Epithelial cell of esophagus (primary cell): Measurements from ENCODE around the gene OR1N1.

Experiments
- DNase-seq: peaks from one replicate; pipeline ENCODE4 v3.0.0; 2010; ENCODE audit warnings: low read depth
- H3K4me3 ChIP-seq: 2 replicates; pipeline ENCODE4 v1.5.1; 2011; ENCODE audit warnings: mild to moderate bottlenecking, low read length, control low read depth
- TF ChIP-seq, protein P1 (sequence below): IDR thresholded peaks from 2 replicates; pipeline ENCODE4 v1.5.1; 2011; ENCODE audit warnings: low read depth, mild to moderate bottlenecking, low read length, control low read depth, inconsistent platforms; ENCODE audit not compliant: insufficient read depth; ENCODE audit errors: missing control alignments

Gene OR1N1

GRCh38 chr9:122527193-122527592, at the start of gene OR1N1:
TSS of gene OR1N1 (minus strand) at chr9:122527293. CDS start at chr9:122527293, 0 bp downstream.
- no peak for DNase-seq
- H3K4me3 ChIP-seq: no peak within 1 kb of the TSS

DNA sequence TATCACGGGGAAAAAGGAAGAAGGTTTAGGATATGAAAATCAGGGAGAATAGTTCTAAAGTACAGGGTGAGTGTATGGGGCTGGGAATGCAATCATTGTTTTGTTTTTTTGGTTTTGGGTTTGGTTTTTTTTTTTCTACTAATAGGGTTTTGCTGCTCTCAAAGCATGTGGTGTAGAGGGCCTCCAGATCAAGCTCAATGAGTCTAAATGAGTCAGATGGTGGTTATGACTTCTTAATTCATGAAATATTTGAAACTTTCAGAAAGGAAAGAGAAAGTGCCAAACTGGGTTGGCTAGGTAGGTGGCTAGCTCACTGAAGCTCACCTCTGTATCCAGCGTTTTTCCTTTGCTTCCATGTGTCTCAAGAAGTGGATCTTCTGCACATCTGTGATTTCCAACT, 45.4 kb upstream of the OR1N1 start:
- H3K4me3 ChIP-seq: no peak overlapping the region
- TF ChIP-seq, protein P1, sequence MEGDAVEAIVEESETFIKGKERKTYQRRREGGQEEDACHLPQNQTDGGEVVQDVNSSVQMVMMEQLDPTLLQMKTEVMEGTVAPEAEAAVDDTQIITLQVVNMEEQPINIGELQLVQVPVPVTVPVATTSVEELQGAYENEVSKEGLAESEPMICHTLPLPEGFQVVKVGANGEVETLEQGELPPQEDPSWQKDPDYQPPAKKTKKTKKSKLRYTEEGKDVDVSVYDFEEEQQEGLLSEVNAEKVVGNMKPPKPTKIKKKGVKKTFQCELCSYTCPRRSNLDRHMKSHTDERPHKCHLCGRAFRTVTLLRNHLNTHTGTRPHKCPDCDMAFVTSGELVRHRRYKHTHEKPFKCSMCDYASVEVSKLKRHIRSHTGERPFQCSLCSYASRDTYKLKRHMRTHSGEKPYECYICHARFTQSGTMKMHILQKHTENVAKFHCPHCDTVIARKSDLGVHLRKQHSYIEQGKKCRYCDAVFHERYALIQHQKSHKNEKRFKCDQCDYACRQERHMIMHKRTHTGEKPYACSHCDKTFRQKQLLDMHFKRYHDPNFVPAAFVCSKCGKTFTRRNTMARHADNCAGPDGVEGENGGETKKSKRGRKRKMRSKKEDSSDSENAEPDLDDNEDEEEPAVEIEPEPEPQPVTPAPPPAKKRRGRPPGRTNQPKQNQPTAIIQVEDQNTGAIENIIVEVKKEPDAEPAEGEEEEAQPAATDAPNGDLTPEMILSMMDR: no peak
- no peak for DNase-seq

More at GRCh38 chr9:122527193-122527592, at the start of gene OR1N1:
- TF ChIP-seq, protein P1: no peak

GRCh38 chr9:122567901-122568300, 40.8 kb upstream of the OR1N1 start:
- TF ChIP-seq, protein P1: no peak
- H3K4me3 ChIP-seq: no peak overlapping the region
- no peak for DNase-seq

DNA sequence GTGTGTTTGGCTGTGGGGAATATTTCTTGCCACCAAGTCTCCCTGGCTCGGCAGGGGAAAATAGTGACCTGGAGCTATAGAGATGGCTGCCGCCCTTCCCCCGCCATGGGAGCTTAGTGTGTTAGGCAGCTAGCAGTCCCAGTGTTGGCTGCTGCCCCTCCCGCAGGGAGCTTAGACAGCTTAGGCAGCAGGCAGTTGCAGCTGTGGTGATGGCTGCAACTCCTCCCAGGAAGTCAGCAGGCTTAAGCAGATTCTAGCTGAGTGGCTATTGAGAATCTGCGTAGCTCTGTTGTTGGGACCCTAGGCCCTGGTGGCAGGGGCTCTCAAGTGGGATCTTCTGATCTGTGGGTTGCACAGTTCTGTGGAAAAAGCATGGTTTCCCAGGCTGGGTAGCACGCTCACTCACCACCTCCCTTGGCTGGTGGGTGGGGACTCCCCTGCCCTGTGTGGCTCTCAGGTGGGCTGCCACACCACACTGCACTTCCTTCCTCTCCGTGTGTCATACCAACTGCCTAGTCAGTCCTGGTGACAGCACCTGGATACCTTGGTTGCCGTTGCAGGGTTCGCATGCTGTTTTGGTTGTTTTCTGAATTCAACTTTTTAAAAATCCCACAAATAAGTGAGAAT, 35.2 kb upstream of the OR1N1 start:
- no peak for DNase-seq
- TF ChIP-seq, protein P1: no peak
- no peak overlapping the region for H3K4me3 ChIP-seq

DNA sequence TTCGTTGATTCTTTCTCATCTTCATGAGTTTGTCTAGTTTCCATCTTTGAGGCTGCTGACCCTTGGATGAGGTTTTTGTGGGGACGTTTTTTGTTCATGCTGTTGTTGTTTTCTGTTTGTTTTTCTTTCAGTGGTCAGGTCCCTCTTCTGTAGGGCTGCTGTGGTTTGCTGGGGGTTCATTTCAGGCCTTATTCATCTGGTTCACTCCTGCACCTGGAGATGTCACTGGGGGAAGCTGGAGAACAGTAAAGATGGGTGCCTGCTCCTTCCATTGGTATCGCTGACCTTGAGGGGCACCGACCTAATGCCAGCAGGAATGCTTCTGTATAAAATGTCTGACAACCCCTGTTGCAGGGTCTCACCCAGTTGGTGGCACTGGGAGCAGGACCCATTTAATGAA, 34.4 kb upstream of the OR1N1 start:
- TF ChIP-seq, protein P1: no peak
- no peak overlapping the region for H3K4me3 ChIP-seq
- DNase-seq: no peak

- TF ChIP-seq, protein P1: no peak
- no peak within 1 kb of the TSS for H3K4me3 ChIP-seq
- no peak for DNase-seq
Measured at GRCh38 chr9:122552812-122553211, 25.7 kb upstream of the OR1N1 start, which contains the start of gene OR1N2. TSS of gene OR1N2 (plus strand) at chr9:122553112. CDS start at chr9:122553212, 100 bp downstream.

GRCh38 chr9:122551371-122551770, 24.3 kb upstream of the OR1N1 start:
- TF ChIP-seq, protein P1: peak; percentile 22
- DNase-seq: peak; percentile 80
- no peak overlapping the region for H3K4me3 ChIP-seq
